Stimulated activated CD4-positive, alpha-beta T cell treated with anti-CD3 and anti-CD28 coated beads, Interleukin-12 subunit alpha, Interleukin-12 subunit beta, amount 100 ng/mL, for 4 hours (primary cell): ENCODE data around the gene HECTD4.
"Not testable (repeated sequence)": the region's sequence is repeated elsewhere in the genome, so short reads cannot be mapped to it uniquely, and the experiment has no call there.

Experiments used
- DNase-seq: peaks from one replicate; pipeline ENCODE4 v3.0.0-alpha.2; 2020

HECTD4 gene

DNA sequence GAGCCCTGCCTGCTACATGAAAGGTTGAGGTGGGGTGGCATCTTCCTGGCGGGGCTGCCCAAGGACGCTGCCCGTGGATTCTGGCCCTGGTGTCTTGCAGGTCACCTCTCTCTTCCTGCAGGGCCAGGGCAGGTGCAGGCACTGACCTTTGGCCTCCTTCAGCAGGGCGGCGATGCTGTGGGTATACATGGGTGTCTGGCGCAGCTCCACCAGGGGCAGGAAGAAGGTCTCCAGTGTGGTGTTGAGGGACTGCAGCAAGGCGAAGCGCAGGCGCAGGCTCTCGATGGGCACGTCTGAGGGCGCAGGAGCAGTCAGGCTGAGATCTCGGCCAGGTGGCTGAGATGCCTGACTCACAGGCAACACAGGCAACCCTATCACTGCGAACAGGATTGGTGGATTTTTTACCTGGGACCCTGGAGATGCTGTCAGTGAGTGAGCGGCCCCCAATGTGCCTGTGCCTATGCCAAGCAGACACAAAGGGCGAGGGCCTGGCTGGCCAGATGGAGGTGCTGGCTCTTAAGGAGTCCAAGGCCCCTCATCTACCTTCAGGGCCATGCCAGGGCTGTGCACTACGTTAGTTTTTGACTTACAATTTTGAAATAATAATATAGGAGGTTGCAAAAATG lies 211.1 kb downstream of the HECTD4 start:
- no peak for DNase-seq

DNA sequence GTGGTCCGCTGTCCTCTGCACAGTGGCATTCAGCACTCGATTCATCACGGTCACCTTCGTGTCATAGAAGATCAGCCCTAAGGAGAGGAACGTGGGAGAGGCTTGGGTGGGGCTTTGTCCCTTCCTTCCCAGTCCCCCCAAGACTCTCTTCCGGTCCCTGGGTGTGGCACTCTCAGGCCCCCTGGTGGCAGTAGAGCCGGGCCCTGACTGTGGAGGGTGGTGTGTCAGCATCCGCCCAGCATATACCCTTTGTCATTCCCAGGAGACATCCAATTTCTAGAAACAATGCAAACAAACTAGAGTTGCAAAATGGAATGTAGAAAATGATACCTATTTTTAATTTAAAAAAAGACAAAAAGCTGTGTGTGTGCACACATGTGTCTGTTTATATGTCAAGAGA lies 211.9 kb downstream of the HECTD4 start:
- DNase-seq = peak; percentile 24

DNA sequence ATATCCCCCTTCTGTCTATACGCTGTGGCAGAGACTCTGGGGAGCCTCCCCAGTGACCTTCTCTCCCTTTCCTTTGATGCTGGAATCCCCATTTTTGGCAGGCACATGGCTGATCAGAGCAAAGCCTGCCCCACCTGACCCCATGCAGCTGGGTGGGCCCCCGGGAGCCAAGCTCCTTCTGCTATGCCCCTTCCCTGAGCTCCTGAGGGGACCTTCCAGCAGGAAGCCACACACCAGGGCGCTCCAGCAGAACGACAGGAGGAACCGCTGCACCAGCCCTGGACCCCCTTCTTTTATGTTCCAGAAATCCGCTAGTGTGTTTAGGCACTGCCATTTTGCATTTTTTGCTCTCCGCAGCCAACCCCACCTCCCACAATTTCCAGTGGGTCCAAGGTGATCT lies 212.3 kb downstream of the HECTD4 start:
- no peak for DNase-seq

DNA sequence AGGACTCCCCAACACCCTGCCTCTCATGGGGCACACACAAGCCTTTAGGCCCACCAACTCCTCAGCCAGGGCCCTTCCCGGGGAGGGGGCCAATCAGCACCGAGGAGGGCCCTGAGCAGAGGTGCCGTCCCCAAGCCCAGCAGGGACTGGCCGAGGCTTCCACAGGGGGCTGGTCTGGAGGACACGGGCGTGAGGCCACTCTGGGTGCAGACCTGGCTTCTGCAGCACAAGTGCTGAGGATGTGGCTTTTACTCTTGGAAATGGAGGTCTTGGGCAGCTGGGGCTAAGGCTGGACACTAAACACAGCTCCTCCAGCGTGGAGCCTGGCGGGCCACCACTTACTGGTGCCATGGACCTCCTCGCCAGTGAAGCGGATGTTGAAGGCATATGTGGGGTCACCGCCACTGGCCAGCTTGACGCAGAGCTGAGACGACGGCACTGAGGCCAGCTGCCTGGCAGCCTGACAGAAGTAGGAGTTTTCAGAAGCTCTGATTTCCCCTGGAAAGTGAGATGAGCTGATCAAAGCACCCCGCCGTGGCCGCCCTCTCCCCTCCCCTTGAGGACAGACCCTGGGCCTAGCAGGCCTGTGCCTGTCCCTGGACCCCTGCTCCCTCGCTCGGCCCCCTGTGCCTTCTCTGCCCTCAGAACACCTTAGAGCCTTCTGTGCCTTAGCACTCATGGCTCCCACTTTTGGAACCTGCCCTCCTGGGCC lies 212.9 kb downstream of the HECTD4 start:
- DNase-seq = no peak

DNA sequence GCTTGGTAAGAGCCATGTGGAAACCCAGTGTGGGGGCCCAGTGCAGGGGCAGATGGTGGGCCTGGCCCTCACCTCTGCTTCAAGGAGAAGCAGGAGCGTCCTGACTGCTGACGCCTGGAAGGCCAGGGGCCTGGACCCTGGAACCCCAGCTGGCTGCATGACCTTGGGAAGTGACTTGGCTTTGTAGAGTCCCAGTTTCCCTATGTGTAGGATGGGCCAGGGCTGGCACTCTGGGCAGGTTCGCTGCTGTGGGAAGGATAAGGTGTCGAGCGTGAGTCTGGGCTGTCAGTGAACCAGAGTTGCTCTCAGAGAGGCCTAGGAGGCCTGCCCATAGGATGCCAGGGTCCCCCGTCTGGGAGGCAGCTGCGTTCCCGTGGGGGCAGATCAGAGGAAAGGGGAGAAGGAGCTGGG lies 213.7 kb downstream of the HECTD4 start:
- DNase-seq = no peak

DNA sequence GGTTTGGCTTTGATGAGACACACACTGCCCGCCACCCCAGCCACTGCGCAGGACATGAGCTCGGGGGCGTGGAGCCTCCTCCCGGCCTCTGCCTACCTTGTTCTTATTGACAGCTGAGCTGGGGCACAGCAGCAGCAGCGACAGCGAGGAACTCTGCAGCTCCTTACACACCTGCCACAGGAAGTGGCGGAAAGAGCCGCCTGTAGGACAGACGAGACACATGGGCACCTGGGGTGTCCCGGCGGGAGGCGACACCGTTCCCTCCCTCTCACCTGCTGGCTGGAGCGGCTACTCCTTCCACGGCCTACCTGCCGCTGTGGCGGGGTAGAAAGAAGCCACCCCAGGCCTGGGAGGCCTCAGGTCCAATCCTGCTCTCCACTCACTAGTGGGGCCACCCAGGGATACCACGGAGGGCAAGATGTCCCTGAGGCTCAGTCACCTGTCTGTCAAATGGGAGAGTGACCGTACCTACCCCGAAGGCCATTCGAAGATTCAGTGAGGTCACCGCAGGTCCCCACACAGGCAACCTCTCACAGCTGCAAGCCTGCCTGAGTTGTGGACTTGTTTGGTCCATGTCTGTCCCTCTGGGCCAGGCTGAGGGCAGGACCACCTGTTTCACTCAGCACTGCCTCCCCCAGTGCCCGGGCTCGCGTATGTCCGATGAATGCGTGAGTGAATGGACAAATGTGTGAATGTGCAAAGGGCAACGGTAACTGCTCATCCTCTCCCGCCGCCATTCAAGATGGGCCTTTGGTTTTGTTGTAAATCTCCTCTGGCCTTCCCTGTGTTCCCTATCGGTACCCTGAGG lies 214.3 kb downstream of the HECTD4 start:
- DNase-seq = no peak

DNA sequence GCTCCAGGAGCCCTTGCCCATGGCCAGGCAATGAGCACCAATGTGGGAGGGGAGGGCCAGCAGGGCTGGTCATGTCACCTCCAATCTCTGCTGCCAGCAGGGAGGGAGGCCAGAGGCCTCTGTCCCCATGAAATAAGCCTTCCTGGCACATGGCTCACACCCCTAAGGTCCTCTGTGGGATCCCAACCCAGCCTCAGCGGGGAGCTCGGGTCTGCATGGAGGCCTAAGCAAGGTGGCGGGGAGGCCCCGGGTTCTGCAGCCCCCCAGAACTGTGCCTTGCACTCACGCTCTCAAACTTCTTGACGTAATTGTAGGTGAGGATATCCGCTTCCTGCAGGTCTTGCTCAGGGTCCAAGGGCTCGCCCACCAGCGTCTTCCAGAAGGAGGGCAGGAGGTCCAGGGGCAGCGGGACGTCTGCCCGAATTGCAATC lies 215.2 kb downstream of the HECTD4 start:
- DNase-seq = no peak

DNA sequence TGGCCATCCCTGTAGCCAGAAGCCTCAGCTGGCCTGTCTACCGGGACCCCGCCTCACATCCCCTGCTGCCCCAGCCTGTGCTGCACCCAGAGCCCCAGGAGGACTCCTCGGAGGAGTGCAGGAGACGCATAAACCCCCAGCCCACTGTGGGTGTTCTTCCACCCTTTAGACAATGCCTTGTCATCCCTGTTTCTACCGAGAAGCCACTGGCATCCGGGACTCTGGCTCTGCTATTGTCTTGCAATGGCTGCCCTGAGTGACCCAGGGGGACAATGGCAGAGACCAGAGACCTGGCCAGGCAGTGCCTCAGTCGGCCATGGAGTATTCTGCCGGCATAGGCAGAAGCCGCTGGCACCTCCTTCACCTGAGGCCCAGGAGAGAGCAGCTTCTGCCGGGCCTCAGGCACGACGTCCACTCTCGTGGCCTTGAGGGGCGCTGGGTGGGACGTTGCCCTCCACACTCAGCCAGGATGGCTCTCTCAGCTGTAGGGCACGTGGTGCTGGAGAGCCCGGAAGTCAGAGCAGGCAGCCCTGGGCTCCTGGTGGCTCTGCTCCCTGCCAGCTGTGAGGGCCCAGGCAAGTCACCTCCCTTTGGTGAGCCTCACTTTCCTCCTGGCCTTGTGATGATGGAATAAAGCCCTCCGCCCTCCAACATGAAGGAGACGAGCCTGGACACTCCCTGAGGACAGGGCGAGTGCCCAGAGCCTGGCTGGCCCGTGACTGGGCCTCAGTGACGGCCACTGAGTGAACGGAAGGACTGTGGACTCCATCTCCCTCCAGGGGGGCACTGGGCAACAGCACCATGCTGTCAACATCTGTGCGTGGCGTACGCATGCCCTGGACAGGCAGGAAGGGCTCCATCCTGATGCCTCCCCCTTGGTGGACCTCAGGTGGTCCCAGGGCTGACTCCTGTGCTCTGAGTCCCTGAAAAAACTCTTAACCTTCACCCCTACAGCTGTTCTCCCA lies 215.9 kb downstream of the HECTD4 start:
- no peak for DNase-seq

DNA sequence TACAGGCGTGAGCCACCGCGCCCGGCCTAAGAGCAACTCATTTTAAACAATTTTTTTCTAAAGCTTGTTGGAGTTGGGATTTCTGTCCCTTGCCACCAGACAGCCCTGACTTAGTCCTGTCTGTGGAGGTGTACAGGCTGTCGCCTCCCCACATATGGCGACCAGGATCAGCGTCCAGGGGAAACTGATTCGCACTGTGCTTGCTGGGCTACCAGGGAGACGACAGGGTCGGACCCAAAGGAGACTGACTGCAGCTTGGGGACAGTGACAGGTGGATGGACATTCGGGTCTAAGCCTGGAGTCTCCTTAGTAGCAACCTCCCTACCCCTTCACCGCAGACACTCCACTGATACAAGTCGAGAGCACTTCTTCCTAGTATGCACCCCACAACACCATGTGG lies 216.6 kb downstream of the HECTD4 start:
- no peak for DNase-seq

DNA sequence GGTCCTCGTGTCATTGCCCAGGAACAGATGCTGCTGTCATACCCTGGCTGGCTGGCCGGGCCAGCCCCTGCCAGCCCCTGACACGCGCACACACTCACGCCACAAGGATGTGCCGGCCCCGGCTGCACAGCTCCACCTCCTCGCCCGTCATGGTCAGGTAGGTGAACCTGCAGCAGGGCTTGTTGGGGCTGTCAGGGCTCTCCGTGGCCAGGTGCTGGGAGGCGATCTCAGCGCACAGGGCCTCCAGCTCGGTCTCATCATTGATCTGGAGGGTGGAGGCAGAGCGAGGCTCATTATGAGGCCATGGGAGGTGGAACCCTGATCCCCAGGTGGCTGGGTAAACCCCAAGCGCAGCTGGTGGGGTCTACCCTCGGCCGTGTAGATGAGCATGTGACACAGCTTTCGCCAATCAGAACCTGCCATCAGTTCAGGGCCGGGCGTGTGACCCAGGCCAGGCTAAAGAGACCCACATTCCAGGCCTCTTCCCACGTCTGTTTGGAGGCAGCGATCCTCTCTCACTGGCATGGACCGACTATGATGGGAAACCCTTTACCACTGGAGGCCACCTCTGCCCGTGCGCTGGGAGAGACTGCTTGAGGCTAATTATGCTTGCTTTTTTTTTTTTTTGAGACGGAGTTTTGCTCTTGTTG lies 218.1 kb downstream of the HECTD4 start:
- DNase-seq = no peak

DNA sequence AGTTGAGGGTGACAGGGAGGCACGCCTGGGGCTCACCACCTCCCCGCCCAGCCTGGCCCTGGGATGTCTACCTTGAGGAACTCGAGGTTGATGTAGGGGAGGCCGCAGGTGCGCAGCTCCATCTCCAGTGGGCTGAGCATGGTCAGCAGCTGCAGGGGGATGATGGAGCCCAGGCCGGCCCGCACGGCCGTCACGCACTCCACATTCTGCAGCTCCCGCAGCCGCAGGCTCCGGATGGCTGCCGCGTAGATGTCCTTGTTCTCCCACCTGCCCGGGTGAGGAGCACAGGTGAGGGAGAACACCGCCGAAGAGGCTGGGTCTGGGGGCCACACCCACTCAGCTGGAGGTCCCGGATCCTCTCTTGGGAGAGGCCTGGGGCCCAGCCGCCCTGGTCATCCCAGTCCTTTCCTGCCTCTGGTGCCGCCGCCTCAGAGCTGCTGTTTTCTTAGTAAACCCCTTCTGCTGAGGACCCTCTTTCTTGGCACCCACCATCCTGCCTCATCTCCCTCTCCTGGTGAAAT lies 218.7 kb downstream of the HECTD4 start:
- no peak for DNase-seq

DNA sequence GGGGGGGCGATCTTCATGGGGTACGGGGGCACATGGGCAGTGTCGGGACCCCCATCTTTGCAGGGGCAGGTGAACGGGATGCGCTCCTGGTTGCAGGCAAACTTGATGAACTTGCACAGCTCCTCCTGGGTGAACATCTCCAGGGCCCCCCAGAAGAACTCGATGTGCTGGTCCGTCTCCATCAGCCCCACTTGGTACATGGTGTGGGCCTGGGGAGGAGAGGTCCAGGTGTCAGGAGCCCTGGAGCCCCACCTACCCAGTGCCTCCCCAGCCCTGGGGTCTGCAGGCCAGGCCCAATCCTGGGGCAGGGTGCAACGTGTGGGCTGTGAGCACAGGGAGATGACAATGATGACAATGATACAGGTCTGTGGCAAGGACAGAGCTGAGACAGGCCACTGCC lies 219.2 kb downstream of the HECTD4 start:
- DNase-seq = no peak

DNA sequence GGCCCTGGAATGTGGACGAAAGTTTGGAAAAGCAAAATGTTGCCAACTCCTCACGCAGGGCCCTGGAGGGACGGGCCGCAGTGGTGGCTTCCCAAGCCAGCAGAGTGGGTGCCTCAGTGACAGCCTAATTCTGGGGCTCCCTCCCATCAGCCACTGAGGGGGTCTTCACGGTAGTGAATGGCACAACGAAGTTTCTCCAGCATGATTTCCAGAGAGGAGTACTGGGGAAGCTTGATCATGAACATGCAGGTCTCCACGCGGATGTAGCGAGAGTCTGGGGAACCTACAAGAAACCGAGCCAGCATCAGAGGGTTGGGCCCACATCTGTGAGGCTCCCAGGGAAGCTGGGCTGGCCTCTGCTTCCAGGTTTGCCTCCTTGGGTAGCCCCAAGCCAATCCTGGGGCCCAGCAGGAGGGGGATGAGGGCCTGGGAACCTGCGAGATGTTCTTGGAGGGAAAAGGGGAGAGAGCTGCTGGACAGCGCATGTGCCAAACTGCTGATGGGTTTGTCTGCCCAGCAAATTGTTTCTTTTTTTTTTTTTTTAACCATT lies 219.9 kb downstream of the HECTD4 start:
- DNase-seq = no peak

DNA sequence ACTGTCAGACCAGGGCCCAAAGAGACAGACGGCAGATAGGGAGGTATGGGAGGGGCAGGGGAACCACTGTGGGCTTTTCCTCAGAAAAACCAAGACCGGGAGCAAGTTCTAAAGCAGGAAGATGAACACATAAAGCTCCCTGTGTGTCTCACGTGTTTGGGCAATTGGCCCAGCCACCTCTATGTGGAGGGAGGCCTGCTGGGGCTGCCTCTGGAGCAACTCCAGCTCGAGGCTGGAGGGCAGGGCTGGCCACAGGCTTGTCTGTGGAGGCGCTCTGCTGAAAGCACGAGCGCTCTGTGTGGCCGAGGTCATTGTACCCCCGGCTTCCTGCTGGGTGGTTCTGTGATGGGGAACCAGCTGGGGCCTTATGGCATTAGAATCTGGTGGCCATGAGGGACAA lies 220.5 kb downstream of the HECTD4 start:
- no peak for DNase-seq

DNA sequence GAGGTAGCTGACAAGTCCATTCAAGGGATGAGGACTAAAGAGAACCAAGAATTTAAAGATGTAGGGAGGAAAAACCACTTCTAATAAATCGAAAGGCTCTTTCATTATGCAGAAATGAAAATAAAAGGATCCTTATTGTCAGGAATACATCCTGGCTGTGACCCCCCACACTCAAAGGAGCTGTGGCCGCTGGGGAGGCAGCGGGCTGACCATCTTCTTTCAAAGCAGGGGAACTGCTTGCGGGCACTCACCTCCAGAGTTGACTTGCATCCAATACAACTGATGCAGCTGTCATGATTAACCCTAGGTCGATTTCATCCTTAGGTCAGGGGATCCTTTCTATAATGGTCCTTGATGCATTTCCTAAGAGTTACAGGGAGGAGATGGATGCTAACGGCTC lies 221.6 kb downstream of the HECTD4 start:
- DNase-seq = no peak

DNA sequence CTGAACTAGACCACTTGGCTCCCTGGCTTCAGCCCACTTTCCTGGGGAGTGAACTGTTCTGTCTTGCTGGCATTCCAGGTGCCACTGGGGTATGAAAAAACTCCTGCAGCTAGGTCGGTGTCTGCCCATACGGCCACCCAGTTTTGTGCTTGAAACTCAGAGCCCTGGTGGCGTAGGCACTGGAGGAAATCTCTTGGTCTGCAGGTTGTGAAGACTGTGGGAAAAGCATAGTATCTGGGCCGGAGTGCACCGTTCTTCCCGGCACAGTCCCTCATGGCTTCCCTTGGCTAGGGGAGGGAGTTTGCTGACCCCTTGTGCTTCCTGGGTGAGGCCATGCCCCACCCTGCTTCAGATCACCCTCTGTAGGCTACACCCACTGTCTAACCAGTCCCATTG lies 223.1 kb downstream of the HECTD4 start:
- no peak for DNase-seq

DNA sequence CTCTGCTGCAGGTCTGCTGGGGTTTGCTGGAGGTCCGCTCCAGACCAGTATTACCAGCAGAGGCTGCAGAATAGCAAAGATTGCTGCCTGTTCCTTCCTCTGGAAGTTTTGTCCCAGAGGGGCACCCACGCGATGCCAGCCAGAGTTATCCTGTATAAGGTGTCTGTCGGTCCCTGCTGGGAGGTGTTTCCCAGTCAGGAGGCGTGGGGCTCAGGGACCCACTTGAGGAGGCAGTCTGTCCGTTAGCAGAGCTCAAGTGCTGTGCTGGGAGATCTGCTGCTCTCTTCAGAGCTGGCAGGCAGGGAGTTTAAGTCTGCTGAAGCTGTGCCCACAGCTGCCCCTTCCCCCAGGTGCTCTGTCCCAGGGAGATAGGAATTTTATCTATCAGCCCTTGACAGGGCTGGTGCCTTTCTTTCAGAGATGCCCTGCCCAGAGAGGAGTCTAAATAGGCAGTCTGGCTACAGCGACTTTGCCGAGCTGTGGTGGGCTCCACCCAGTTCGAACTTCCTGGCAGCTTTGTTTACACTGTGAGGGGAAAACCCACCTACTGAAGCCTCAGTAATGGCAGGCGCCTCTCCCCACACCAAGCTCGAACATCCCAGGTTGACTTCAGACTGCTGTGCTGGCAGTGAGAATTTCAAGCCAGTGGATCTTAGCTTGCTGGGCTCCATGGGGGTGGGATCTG lies 223.6 kb downstream of the HECTD4 start:
- DNase-seq = not testable (repeated sequence)

DNA sequence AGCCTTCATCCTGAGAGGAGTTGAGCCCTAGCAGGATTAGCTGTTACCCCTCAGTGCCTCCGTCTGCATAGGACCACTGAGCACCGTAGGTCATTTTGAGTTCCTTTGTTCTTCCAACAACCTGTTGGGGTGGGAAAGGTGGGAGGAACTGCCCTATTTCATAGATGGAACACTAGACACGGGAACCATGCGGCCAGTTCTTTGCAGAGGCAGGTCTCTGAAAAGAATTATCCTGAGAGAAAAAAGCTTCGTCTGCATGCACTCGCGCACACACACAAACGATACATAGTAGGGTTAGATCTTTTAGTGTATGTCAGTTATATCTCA lies 228.4 kb downstream of the HECTD4 start:
- DNase-seq = no peak

DNA sequence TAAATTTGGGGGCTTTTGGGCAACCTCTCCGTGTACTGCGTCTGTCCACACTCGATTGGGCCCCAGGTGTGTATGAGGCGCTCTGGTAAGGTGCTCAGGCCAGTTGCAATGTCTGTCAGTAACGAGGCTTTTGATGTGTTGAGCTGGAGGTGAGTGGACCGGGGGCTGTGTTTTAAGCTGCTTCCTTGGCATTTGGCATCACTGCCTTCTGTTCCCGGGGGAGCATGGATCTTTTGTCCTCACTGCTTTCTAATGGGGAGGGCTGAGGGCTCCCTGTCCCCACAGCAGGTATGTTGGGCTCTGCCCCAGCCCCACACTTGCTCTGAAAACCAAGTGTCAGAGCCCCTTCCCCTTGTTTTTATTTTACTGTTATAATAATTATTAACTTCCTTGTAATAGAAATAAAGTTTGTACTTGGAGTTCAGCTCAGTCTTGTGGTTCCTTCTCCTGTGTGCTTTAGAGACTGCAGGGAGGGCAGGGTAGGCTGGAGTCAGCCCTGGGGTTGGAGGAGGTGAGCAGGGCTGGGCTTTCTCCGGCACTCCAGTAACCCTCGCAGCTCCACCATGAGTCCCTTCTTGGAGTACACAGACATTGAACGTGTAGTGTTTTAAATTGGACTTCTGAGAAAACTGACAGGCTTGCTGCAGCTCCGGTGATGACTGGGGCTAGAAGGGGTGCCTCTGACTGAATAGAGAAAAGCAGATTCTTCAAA lies 228.9 kb downstream of the HECTD4 start:
- no peak for DNase-seq

DNA sequence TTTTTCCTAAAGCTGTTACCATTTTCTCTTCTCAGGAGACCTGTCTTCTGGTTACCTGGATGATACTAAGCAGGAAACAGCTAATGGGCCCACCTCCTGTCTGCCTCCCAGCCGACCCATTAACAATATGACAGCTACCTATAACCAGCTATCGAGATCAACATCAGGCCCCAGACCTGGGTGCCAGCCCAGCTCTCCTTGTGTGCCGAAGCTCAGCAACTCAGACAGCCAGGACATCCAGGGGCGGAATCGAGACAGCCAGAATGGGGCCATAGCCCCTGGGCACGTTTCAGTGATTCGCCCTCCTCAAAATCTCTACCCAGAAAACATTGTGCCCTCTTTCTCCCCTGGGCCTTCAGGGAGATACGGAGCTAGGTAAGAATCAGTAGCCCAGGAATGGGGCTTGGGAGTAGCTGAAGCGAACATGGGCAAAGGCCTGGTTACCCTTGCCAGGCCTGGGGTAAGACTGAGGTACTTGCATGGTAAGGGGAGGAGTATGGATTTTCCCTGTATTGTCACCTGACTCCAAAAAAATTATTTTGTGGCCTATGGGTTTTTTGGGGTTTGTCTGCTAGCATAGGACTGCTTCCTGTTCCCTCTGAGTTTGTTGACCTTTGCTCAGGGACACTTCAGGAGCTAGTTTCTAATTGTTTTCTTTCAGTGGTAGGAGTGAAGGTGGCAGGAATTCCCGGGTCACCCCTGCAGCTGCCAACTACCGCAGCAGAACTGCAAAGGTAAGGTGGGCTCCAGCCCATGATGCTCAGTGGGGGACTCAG lies 230.3 kb downstream of the HECTD4 start:
- DNase-seq = no peak
